SU-DHL-6 (cell line): Measurements from ENCODE around the gene PYROXD2.

Experiments
- H2AFZ ChIP-seq: fragments of 200-600 bp; sonication (generic); 2 replicates; pipeline ENCODE4 v1.6.1; 2014; ENCODE audit warnings: low read depth, mild to moderate bottlenecking, moderate library complexity, mixed read lengths, antibody characterized with exemption, low read length; ENCODE audit not compliant: severe bottlenecking
- H3F3A ChIP-seq: fragments of 200-600 bp; shearing (Covaris generic); 2 replicates; pipeline ENCODE4 v1.6.0; 2016; ENCODE audit warnings: antibody characterized with exemption, mild to moderate bottlenecking; ENCODE audit not compliant: insufficient read depth
- H3K27ac ChIP-seq: fragments of 200-600 bp; sonication (generic); 2 replicates; pipeline ENCODE4 v1.5.1; 2016; ENCODE audit warnings: low read depth, mild to moderate bottlenecking, low read length, moderate library complexity, mixed read lengths
- H3K27me3 ChIP-seq: fragments of 200-600 bp; sonication (generic), shearing (Covaris generic); 2 replicates; pipeline ENCODE4 v1.6.0; 2014; ENCODE audit warnings: mild to moderate bottlenecking, low read length
- H3K36me3 ChIP-seq: fragments of 200-600 bp; sonication (generic); 2 replicates; pipeline ENCODE4 v1.6.1; 2014; ENCODE audit warnings: mild to moderate bottlenecking, low read length, mixed read lengths
- H3K4me2 ChIP-seq: fragments of 300-600, 200-600 bp; shearing (Covaris generic), sonication (generic); 2 replicates; pipeline ENCODE4 v1.6.0; 2014; ENCODE audit warnings: low read length, low read depth, mild to moderate bottlenecking; ENCODE audit not compliant: poor library complexity, severe bottlenecking
- H3K4me3 ChIP-seq: fragments of 200-600 bp; sonication (generic); 2 replicates; pipeline ENCODE4 v1.5.1; 2014; ENCODE audit warnings: antibody characterized with exemption, low read length, mild to moderate bottlenecking, mixed read lengths; ENCODE audit not compliant: insufficient read depth, poor library complexity, severe bottlenecking
- H3K79me2 ChIP-seq: fragments of 200-600 bp; sonication (generic); 2 replicates; pipeline ENCODE4 v1.6.1; 2014; ENCODE audit warnings: mild to moderate bottlenecking, low read length, moderate library complexity; ENCODE audit not compliant: insufficient read depth
- H3K9ac ChIP-seq: fragments of 200-600 bp; sonication (generic); 2 replicates; pipeline ENCODE4 v1.7.0; 2014; ENCODE audit warnings: mild to moderate bottlenecking, low read length
- H3K9me2 ChIP-seq: fragments of 200-600 bp; sonication (generic); replicated peaks from 2 replicates; pipeline ENCODE4 v1.6.1; 2014; ENCODE audit warnings: low read length; ENCODE audit not compliant: insufficient read depth
- H3K9me3 ChIP-seq: fragments of 200-600 bp; sonication (generic); 2 replicates; pipeline ENCODE4 v1.6.1; 2014; ENCODE audit warnings: low read length, mixed read lengths; ENCODE audit not compliant: insufficient read depth
- H4K20me1 ChIP-seq: fragments of 200-600 bp; sonication (generic); 2 replicates; pipeline ENCODE4 v1.6.1; 2014; ENCODE audit warnings: low read depth, mild to moderate bottlenecking, antibody characterized with exemption, low read length, moderate library complexity, mixed read lengths
- CTCF ChIP-seq: fragments of 200-600 bp; sonication (generic); IDR thresholded peaks from one replicate; pipeline ENCODE4 v1.5.1; 2017; ENCODE audit warnings: antibody characterized with exemption, mild to moderate bottlenecking, low read length, moderate library complexity; ENCODE audit not compliant: insufficient read depth, poor library complexity, severe bottlenecking
- EZH2phosphoT487 ChIP-seq: fragments of 200-600 bp; sonication (generic), shearing (Covaris generic); conservative IDR thresholded peaks from 2 replicates; pipeline ENCODE4 v1.6.1; 2018; ENCODE audit warnings: mild to moderate bottlenecking, antibody characterized with exemption, low read length, moderate library complexity, mixed read lengths

Gene PYROXD2

GRCh38 chr10:98415731-98416119 lies 743 bp upstream of the PYROXD2 start:
- H3K27ac ChIP-seq, result no peak overlapping the region
- H3F3A ChIP-seq, result no peaks in the 10 kb centered on the region
- no peaks in the 10 kb centered on the region for H4K20me1 ChIP-seq
- no peak overlapping the region for H3K9ac ChIP-seq
- H3K9me2 ChIP-seq, result no peaks in the 10 kb centered on the region
- no peak overlapping the region for H2AFZ ChIP-seq
- no peaks in the 10 kb centered on the region for H3K36me3 ChIP-seq
- no peak for TF ChIP-seq EZH2phosphoT487
- no peak for TF ChIP-seq CTCF
- H3K9me3 ChIP-seq, result no peaks in the 10 kb centered on the region
- H3K4me2 ChIP-seq, result no peak overlapping the region
- no peaks in the 10 kb centered on the region for H3K79me2 ChIP-seq
- H3K27me3 ChIP-seq, result no peaks in the 10 kb centered on the region
- no peak overlapping the region for H3K4me3 ChIP-seq

- no peaks in the 10 kb centered on the region for H3K36me3 ChIP-seq
- H3K9me3 ChIP-seq, result no peaks in the 10 kb centered on the region
- no peaks in the 10 kb centered on the region for H3K79me2 ChIP-seq
- H4K20me1 ChIP-seq, result no peaks in the 10 kb centered on the region
- no peaks in the 10 kb centered on the region for H3F3A ChIP-seq
- no peaks in the 10 kb centered on the region for H3K9me2 ChIP-seq
- no peak overlapping the region for H3K27ac ChIP-seq
- H3K9ac ChIP-seq, result no peak overlapping the region
- H3K27me3 ChIP-seq, result no peaks in the 10 kb centered on the region
- H3K4me2 ChIP-seq, result no peak overlapping the region
- TF ChIP-seq CTCF (no peak), EZH2phosphoT487 (no peak)
- H3K4me3 ChIP-seq, result no peak overlapping the region
- no peak overlapping the region for H2AFZ ChIP-seq
Observed at GRCh38 chr10:98414578-98414931, 427 bp downstream of the PYROXD2 start.

GRCh38 chr10:98411768-98412167 lies 3.2 kb downstream of the PYROXD2 start:
- no peaks in the 10 kb centered on the region for H4K20me1 ChIP-seq
- no peaks in the 10 kb centered on the region for H3K9me3 ChIP-seq
- H3K27me3 ChIP-seq, result no peaks in the 10 kb centered on the region
- TF ChIP-seq EZH2phosphoT487, result no peak
- H3K36me3 ChIP-seq, result no peaks in the 10 kb centered on the region
- H3F3A ChIP-seq, result no peaks in the 10 kb centered on the region
- H3K9ac ChIP-seq, result no peak overlapping the region
- H3K79me2 ChIP-seq, result no peaks in the 10 kb centered on the region
- H3K27ac ChIP-seq, result no peak overlapping the region
- H3K9me2 ChIP-seq, result no peaks in the 10 kb centered on the region
- H3K4me2 ChIP-seq, result no peak overlapping the region
- H2AFZ ChIP-seq, result no peak overlapping the region
- H3K4me3 ChIP-seq, result no peak overlapping the region

GRCh38 chr10:98411166-98411565 lies 3.8 kb downstream of the PYROXD2 start:
- Histone ChIP-seq H3K4me3 (no peak overlapping the region), H3K9me2 (no peaks in the 10 kb centered on the region), H3K9ac (no peak overlapping the region), H3K27ac (no peak overlapping the region), H3K9me3 (no peaks in the 10 kb centered on the region), H4K20me1 (no peaks in the 10 kb centered on the region), H3K36me3 (no peaks in the 10 kb centered on the region), H3F3A (no peaks in the 10 kb centered on the region), H2AFZ (no peak overlapping the region), H3K27me3 (no peaks in the 10 kb centered on the region), H3K79me2 (no peaks in the 10 kb centered on the region), H3K4me2 (no peak overlapping the region)
- TF ChIP-seq EZH2phosphoT487 (no peak), CTCF (no peak)
